Measurements from ENCODE around the gene PLN. TPM values are rescaled to one million over a fixed set of nuclear protein-coding genes. Genes with fewer than 3 reads are reported as not detected.

Gene PLN
- polyA plus RNA-seq, 3 donors, result 0.28 TPM; not detected in 2

- Histone ChIP-seq H3K9me3 (replicated peaks in 1 of 2; ENCODE audit: control insufficient read depth in 1 of 2, insufficient read depth in 1 of 2, low read length in 2 of 2) (no peaks in the 10 kb centered on the region), H3K27ac (ENCODE audit: low read depth in 1 of 2, low read length in 2 of 2) (no peak overlapping the region), H3K4me1 (ENCODE audit: control insufficient read depth in 1 of 2, insufficient read depth in 2 of 2, low read length in 2 of 2) (no peaks in the 10 kb centered on the region), H3K4me2 (replicated peaks; ENCODE audit: extremely low read depth, low read length, poor library complexity, severe bottlenecking) (no peak overlapping the region), H4K20me1 (ENCODE audit: insufficient read depth, low read length) (peaks cover 93% of the 10 kb centered on the region), H3K4me3 (replicated peaks in 1 of 3; ENCODE audit: low read depth in 2 of 3, low read length in 3 of 3) (no peak overlapping the region), H3K36me3 (replicated peaks in 1 of 2; ENCODE audit: control insufficient read depth in 1 of 2, insufficient read depth in 2 of 2, low read length in 2 of 2) (peaks cover 0 to 14% of the 10 kb centered on the region in 2 donors), H3K9ac (ENCODE audit: insufficient read depth, low read length, poor library complexity, severe bottlenecking) (no peak overlapping the region), H3K79me2 (ENCODE audit: insufficient read depth, low read length) (no peaks in the 10 kb centered on the region), H2AFZ (ENCODE audit: insufficient read depth, low read depth, low read length, poor library complexity, severe bottlenecking) (no peak overlapping the region), H3K27me3 (ENCODE audit: control insufficient read depth in 2 of 2, insufficient read depth in 2 of 2, low read length in 2 of 2) (no peaks in the 10 kb centered on the region)
- no peak for DNase-seq
- no CpG with 5 or more reads among the region's 1 CpG for WGBS (ENCODE audit: insufficient coverage)
- H3K4me3 Mint-ChIP-seq, result no peak overlapping the region
- intact Hi-C loops (cut with micrococcal nuclease), result no loop called here
- no peak for TF ChIP-seq CTCF (IDR thresholded peaks at IDR 0.05)
- H3K27ac Mint-ChIP-seq, result no peak overlapping the region
- H3K27me3 Mint-ChIP-seq (ENCODE audit: low read depth in 3 of 3), result no peaks in the 10 kb centered on the region
- no peaks in the 10 kb centered on the region for H3K9me3 Mint-ChIP-seq
- peaks cover 11% of the 10 kb centered on the region for H3K4me1 Mint-ChIP-seq
- peaks cover 22 to 25% of the 10 kb centered on the region in 2 donors for H3K36me3 Mint-ChIP-seq
Observed at GRCh38 chr6:118553132-118553531, 5.0 kb downstream of the PLN start.

- H3K4me3 ChIP-seq (replicated peaks in 1 of 3; ENCODE audit: low read depth in 2 of 3, low read length in 3 of 3), result no peak overlapping the region
- no peaks in the 10 kb centered on the region for H3K27me3 ChIP-seq (ENCODE audit: control insufficient read depth in 2 of 2, insufficient read depth in 2 of 2, low read length in 2 of 2)
- Mint-ChIP-seq H3K9me3 (no peaks in the 10 kb centered on the region), H3K36me3 (peaks cover 22 to 30% of the 10 kb centered on the region in 2 donors), H3K27me3 (ENCODE audit: low read depth in 3 of 3) (no peaks in the 10 kb centered on the region), H3K4me1 (peaks cover 25% of the 10 kb centered on the region), H3K4me3 (no peak overlapping the region), H3K27ac (no peak overlapping the region)
- H2AFZ ChIP-seq (ENCODE audit: insufficient read depth, low read depth, low read length, poor library complexity, severe bottlenecking), result no peak overlapping the region
- no peak overlapping the region for H3K27ac ChIP-seq (ENCODE audit: low read depth in 1 of 2, low read length in 2 of 2)
- WGBS (ENCODE audit: insufficient coverage), result no CpG with 5 or more reads among the region's 1 CpG
- no peak for DNase-seq
- H3K9me3 ChIP-seq (replicated peaks in 1 of 2; ENCODE audit: control insufficient read depth in 1 of 2, insufficient read depth in 1 of 2, low read length in 2 of 2), result no peaks in the 10 kb centered on the region
- H3K4me2 ChIP-seq (replicated peaks; ENCODE audit: extremely low read depth, low read length, poor library complexity, severe bottlenecking), result no peak overlapping the region
- H3K9ac ChIP-seq (ENCODE audit: insufficient read depth, low read length, poor library complexity, severe bottlenecking), result no peak overlapping the region
- no peak for TF ChIP-seq CTCF (IDR thresholded peaks at IDR 0.05)
- peaks cover 0 to 7% of the 10 kb centered on the region in 2 donors for H3K4me1 ChIP-seq (ENCODE audit: control insufficient read depth in 1 of 2, insufficient read depth in 2 of 2, low read length in 2 of 2)
- peaks cover 0 to 14% of the 10 kb centered on the region in 2 donors for H3K36me3 ChIP-seq (replicated peaks in 1 of 2; ENCODE audit: control insufficient read depth in 1 of 2, insufficient read depth in 2 of 2, low read length in 2 of 2)
- peaks cover 96% of the 10 kb centered on the region for H4K20me1 ChIP-seq (ENCODE audit: insufficient read depth, low read length)
- no peaks in the 10 kb centered on the region for H3K79me2 ChIP-seq (ENCODE audit: insufficient read depth, low read length)
- intact Hi-C loops (cut with micrococcal nuclease), result no loop called here
Observed at GRCh38 chr6:118554698-118555097, 6.6 kb downstream of the PLN start.

Measured in CD14-positive monocyte (primary cell).